OCI-LY7 (cell line): ENCODE data around the gene LONP1.

Experiments
- EZH2phosphoT487 ChIP-seq: fragments of 200-600 bp; sonication (generic); IDR thresholded peaks from 2 replicates; pipeline ENCODE4 v1.6.1; 2018; ENCODE audit warnings: low read depth, borderline replicate concordance, mild to moderate bottlenecking, mixed run types, antibody characterized with exemption, low read length, moderate library complexity, mixed read lengths
- TF ChIP-seq, protein P1 (sequence below): fragments of 200-600 bp; sonication (generic); conservative IDR thresholded peaks from 2 replicates; pipeline ENCODE4 v1.5.1; 2014; ENCODE audit warnings: mild to moderate bottlenecking, antibody characterized with exemption, low read length, moderate library complexity, mixed read lengths

GRCh38 chr19:5762608-5763217 lies 42.8 kb upstream of the LONP1 start:
- TF ChIP-seq, protein P1, sequence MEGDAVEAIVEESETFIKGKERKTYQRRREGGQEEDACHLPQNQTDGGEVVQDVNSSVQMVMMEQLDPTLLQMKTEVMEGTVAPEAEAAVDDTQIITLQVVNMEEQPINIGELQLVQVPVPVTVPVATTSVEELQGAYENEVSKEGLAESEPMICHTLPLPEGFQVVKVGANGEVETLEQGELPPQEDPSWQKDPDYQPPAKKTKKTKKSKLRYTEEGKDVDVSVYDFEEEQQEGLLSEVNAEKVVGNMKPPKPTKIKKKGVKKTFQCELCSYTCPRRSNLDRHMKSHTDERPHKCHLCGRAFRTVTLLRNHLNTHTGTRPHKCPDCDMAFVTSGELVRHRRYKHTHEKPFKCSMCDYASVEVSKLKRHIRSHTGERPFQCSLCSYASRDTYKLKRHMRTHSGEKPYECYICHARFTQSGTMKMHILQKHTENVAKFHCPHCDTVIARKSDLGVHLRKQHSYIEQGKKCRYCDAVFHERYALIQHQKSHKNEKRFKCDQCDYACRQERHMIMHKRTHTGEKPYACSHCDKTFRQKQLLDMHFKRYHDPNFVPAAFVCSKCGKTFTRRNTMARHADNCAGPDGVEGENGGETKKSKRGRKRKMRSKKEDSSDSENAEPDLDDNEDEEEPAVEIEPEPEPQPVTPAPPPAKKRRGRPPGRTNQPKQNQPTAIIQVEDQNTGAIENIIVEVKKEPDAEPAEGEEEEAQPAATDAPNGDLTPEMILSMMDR: no peak
- no peak for TF ChIP-seq EZH2phosphoT487
